Measurements from ENCODE around the gene KCNJ9.
A peak's percentile ranks its signal among the peaks of the same experiment; 100 is the strongest.
"Not testable (repeated sequence)": the region's sequence is repeated elsewhere in the genome, so short reads cannot be mapped to it uniquely, and the experiment has no call there.

KCNJ9 gene

DNA sequence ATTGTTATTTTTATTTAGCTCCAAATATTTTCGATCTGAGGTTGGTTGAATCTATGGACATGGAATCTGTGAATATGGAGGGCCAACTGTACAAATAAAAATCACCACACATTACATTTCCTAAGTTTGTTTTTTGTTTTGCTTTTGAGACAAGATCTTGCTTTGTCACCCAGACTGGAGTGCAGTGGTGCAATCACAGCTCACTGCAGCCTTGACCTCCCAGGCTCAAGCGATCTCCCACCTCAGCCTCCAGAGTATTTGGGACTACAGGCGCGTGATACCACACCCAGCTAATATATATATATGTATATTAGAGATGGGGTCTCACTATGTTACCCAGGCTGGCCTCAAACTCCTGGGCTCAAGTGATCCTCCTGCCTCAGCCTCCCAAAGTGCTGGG is 45.0 kb downstream of the KCNJ9 start:
- not testable (repeated sequence) for DNase-seq (ENCODE audit: low read depth)

DNA sequence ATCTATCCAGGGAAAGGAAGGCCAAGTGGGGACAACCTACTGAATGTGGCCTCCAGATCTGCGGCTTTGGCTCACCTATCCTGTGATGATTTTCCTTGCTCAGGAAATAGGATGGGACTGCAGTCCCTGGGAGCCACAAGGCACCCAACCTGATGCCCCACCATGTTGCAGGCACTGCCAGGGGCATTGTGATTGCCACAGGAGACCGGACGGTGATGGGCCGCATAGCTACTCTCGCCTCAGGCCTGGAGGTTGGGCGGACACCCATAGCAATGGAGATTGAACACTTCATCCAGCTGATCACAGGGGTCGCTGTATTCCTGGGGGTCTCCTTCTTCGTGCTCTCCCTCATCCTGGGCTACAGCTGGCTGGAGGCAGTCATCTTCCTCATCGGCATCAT is 46.0 kb downstream of the KCNJ9 start:
- no peak for DNase-seq (ENCODE audit: low read depth)

DNA sequence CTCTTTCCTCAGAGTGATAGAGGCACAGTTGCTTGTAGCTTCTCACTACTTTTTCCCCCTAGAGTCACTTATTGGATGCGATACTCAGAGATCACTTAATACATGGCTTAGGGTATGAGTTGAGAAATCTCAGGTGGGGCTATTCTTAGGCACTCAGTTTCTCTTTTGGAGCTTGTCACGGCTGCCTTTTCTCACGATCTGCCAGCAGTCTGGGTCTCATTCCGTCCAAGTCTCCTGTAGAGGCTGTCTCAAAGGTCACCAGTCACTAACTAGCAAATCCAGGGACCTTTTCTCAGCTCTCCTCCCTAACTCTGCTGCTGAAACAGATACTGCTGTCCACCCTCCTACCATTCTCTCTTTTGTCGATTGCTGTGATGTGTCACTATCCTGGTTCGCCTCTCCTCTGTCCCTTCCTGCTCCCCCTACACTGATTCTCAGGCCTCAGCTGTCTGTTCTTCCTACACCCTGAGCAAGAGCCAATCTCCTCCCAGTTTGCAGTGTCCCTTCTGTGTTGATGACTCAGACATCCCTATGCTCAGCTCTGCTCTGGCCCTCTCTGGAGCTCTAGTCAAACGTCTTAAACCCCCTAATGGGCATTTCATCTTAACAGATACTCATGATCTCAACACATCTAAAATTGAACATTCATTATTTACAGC is 46.7 kb downstream of the KCNJ9 start:
- DNase-seq (ENCODE audit: low read depth): peak; percentile 78

DNA sequence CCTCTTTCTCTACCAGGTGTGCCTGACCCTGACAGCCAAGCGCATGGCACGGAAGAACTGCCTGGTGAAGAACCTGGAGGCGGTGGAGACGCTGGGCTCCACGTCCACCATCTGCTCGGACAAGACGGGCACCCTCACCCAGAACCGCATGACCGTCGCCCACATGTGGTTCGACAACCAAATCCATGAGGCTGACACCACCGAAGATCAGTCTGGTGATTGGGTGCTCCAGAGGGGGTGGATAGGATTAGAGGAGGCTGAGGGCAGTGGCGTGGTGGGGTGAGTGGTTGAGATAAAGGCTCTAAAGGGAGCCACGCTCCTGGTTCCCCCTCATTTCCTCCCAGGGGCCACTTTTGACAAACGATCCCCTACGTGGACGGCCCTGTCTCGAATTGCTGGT is 47.3 kb downstream of the KCNJ9 start:
- no peak for DNase-seq (ENCODE audit: low read depth)

DNA sequence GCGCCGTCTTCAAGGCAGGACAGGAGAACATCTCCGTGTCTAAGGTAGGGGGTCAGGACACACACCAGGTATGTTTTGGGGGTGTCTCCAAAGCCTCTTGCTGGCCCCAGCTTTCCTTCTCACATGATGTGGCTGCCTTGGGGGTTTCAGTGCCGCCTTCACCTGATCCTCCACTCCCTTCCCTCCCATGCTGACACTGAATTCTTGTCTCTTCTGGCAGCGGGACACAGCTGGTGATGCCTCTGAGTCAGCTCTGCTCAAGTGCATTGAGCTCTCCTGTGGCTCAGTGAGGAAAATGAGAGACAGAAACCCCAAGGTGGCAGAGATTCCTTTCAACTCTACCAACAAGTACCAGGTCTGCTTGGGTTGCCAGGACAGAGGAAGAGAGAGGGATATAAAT is 47.7 kb downstream of the KCNJ9 start:
- peak; percentile 21 for DNase-seq (ENCODE audit: low read depth)

DNA sequence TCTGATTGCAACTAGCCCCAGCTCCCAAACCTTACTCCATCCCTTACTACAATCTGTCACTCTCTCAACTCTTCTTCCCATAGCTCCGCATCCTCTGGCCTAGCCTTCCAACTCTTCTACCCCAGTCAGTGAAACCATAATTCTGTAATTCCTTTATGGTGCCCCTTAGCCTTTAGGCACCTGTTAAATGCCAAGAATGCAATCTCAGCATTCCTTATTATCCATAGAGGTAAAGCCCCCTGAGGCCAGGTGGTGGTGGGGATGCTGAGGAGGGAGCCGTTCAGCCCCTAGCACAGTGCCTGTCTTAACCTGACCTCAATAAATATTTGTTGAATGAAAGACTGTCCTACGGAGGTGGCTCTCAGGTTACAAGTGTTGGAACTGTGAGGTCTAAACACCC is 48.2 kb downstream of the KCNJ9 start:
- DNase-seq (ENCODE audit: low read depth): no peak

DNA sequence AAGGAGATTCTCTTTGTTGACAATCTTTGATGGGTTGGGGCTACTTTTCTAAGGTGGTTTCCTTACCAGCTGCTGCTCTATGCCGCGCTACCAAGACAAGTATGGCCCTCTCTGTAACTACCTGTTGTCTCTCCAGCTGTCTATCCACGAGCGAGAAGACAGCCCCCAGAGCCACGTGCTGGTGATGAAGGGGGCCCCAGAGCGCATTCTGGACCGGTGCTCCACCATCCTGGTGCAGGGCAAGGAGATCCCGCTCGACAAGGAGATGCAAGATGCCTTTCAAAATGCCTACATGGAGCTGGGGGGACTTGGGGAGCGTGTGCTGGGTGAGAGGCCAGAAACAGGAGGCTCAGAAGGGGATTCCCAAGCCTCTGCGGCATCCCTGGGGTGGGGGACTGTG is 48.6 kb downstream of the KCNJ9 start:
- DNase-seq (ENCODE audit: low read depth): no peak

DNA sequence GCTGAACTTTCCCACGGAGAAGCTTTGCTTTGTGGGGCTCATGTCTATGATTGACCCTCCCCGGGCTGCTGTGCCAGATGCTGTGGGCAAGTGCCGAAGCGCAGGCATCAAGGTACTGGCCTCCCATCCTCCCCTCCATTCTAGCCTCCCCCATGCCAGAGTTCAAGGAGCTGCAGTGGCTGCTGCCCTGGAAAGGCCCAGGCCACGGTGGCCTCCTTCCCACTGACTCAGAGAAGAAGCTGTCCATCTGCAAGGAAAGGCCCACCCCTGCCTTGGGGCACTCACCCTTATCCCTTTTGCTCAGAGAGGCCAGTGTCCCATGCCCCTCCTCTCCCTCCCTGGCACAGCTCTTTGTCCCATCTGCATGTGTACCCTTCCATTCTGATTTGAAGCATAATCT is 49.1 kb downstream of the KCNJ9 start:
- DNase-seq (ENCODE audit: low read depth): no peak

DNA sequence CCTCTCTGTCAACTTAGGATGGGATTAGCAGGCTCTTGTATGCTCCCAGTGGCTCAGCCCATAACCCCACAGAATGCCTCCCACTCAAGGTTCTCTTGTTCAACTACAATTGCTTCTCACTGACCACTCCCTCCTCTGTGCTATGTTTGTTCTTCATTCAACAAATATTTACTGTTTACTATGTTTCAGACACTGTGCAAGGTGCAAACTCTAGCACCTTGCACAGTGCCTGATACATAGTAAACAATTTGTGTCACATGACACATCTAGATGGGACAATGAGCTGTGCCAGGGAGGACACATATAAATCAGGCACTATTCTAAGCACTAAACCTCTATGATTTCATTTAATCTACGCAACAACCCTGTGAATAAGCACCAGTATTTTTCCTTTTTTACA is 49.6 kb downstream of the KCNJ9 start:
- DNase-seq (ENCODE audit: low read depth): no peak

DNA sequence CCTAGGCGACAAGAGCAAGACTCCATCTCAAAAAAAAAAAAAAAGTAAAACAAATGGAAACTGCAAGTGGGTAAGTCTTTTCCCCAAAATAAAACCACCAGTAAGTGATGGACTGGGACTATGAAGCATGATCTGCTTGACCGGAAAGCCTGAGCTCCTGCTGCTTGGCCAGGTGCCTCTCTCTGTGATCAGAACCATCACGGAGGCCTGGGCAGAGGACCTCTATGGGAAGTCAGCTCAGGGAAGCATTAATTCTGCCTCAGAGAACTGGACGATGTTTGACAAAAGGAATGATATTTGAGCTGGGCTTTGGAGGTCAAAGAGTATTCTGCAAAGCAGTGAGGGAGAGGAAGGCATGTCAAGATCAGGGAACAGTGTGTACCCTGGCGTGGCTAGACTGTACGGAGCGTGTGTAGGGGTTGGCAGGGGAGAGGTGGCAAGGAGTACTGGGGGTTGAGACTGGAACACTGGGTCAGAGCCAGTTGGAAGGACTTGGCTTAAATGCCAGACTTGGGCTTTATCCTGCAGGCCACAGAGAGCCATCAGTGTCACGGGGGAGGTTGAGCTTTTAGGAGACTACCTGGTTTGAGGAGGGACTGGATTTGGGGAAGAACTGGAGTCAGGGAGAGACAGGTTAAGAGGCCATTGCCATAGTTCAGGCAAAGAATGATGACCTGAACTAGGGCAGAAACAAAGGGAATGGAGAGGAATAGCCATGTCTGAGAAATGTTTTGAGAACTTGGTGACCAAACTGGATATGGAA is 50.6 kb downstream of the KCNJ9 start:
- no peak for DNase-seq (ENCODE audit: low read depth)

DNA sequence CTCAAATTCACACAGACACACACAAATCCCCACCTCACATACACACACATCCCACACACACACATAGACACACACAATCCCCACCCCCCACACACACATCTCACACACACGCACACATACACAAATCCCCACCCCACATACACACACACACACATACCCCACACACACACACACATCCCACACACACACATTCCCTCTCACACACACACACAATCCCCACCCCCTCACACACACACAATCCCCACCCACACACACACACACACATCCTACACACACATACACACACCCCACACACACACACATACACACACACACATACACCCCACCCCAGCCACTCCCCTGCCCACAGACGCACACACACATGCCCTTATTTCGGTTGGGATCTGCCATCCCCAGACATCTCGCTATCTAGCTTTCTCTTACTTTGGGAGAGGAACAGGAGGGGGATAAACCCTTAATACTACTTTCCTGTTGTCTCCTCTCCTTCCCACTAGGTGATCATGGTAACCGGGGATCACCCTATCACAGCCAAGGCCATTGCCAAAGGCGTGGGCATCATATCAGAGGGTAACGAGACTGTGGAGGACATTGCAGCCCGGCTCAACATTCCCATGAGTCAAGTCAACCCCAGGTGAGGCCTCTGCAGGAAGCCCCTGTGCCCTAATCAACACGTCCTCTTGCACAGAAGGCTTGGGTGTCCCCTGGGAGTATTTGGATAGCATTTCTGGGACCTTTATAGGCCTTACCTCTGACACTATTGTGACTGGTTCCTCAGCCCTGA is 52.8 kb downstream of the KCNJ9 start:
- no peak for DNase-seq (ENCODE audit: low read depth)

DNA sequence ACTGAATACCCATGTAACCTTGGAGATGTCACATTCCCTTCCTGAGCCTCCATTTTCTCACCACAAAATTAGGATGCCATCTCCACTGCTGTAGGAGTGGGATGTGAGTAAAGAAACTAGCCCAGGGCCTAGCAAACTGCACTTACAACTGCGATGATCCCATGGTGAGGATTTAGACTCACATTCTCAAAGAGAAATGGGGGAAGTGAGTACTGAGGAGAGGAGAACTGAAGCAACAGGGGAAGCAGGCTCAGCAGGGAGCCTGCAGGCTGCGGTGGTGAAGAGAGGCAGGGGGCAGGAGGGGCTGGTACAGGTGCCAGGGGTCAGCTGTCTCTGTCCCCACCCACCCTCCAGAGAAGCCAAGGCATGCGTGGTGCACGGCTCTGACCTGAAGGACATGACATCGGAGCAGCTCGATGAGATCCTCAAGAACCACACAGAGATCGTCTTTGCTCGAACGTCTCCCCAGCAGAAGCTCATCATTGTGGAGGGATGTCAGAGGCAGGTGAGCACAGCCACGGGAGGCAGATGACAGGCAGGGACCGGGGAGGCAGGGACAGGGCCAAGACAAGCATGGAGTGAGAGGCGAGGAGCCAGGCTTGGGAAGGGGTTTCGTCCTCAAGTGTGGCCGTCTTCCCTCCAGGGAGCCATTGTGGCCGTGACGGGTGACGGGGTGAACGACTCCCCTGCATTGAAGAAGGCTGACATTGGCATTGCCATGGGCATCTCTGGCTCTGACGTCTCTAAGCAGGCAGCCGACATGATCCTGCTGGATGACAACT is 53.6 kb downstream of the KCNJ9 start:
- DNase-seq (ENCODE audit: low read depth): no peak

DNA sequence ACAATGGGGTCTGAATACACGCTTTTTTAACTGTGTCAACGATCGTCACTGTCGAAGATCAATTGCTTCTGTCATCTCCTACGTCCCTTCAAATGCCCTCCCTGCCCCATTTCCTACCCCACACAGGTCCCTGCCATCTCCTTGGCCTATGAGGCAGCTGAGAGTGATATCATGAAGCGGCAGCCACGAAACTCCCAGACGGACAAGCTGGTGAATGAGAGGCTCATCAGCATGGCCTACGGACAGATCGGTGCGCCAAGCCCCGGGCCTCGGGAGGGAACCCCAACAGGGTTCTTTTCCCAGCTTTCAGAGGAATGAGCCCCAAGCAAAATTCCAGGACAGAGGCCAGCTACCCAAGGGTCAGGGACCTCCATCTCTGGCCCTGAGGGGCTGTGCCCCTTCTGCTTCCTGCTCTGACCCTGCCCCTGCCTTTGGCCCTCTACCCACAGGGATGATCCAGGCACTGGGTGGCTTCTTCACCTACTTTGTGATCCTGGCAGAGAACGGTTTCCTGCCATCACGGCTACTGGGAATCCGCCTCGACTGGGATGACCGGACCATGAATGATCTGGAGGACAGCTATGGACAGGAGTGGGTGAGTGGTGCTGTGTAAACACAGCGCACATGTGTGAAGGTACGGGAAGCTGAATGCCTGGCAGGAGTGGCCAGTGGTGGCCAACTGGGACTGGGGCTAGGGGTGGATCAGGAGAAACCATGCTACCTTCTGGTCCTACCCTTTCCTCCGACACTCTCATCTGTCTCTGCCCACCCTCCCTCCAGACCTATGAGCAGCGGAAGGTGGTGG is 55.0 kb downstream of the KCNJ9 start:
- no peak for DNase-seq (ENCODE audit: low read depth)

DNA sequence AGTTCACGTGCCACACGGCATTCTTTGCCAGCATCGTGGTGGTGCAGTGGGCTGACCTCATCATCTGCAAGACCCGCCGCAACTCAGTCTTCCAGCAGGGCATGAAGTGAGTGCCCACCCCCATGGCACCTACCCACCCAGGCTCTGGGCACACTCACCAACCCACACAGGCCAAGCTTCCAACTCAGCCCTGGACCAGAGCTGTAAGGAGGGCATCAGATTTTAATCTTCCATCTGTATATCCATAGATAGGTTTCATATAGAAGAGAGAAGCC is 55.5 kb downstream of the KCNJ9 start:
- no peak for DNase-seq (ENCODE audit: low read depth)

DNA sequence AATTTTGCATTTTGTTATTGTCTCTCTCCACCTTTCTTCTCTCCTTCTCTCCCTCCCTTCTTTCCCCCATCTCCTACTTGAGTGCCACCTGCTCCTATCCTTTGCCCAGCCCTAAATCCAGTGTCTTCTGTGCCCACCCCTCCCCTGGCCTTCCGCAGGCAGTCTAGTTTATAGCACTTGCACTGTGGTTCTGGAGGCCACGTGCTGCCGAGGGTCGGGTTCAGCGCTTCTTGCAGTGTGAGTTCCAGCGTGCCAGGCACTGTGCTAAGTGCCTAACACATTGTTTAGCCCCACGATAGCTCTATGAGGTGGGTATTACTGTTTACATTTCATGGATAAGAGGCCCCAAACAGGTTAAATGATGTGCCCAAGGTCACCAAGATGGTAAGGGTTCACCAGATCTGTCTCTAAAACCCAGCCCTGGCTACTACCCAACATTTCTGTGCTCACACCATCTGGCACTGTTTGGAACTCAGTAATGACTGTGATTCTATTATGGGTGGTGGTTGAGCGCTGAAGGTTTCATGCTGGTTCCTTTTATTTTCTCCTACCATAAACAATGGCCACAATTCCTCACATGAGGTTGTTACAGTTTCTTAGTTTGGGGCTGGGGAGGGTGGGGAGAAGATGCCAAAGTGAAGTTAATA is 56.0 kb downstream of the KCNJ9 start:
- no peak for DNase-seq (ENCODE audit: low read depth)

DNA sequence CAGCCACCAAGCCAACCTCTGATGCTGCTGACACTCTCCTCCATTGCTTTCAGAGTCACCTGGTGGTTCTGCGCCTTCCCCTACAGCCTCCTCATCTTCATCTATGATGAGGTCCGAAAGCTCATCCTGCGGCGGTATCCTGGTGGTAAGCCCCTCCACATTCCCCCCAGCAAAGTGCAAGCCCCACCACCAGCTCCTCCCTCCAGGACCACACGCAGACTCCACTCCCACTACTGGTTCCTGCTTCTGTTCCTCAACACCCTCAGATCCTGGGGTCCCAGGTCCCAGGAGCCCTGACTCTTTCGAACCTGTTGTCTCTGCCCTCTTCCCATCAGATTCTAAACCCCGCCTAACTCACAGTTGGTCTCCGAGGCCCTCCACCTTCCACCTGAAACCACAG is 58.5 kb downstream of the KCNJ9 start:
- no peak for DNase-seq (ENCODE audit: low read depth)
